Prostate gland (tissue), 2 donors: Measurements from ENCODE around the gene FGFRL1.

Experiments used
- POLR2AphosphoS5 ChIP-seq: sonication (generic); formaldehyde crosslinking; IDR thresholded peaks from one replicate; pipeline ENCODE4 v1.6.1; 2017; ENCODE audit warnings: antibody characterized with exemption
- TF ChIP-seq, protein P1 (sequence below), 4 experiments: fragments of 200-600 bp in 2 of 4; fragments of 450-650 bp in 2 of 4; sonication (generic) in 2 of 4; IDR thresholded peaks; 1 replicate in 3 of 4; 2 replicates in 1 of 4; pipeline ENCODE4 v1.5.1; 2016 to 2019; ENCODE audit warnings: antibody characterized with exemption in 4 of 4, mild to moderate bottlenecking in 2 of 4, moderate library complexity in 2 of 4

DNA sequence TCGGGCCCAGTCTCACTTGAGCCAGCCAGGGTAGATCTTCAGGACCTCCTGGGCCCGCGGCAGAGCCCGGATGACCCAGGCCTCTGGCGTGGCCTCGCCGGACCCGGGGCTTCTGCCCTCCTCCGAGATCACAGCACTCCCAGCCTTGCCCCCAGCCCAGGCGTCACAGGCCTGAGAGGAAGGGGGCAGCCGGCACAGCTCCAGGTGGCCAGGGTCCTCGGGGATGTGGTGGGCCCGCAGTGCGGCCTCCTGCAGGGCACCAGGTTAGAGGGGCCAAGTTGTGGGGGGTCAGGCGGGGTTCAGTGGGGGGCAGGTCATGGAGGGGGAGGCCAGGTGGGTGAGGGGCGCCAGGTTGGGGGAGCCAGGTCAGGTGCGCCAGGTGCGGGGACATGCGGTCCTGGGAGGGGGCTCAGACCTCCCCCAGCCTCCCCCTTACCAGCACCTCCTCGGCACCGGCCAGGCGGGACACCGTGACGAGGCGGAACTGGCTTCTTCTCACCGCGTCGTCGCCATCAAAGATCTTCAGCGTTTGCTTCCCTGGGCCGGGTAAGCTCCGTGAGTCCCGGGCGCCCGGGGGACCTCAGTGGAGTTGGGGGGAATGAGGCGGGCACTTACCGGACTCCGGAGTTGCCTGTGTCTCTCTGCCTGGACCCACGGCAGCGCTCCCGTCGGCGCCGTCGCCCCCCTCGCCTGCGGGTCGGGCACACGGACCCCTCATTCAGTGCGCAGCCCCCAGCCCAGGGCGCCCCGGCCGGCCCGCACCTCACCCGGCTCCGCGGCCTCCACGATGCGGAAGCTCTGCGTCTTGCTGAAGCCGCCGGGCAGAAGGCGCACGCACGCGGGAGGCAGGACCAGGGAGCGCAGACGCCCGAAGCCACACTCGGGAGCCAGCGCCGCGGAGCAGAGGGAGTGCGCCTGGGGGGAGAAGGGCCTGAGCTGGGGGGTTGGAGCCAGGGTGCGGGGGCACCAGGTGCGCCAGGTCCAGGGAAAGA lies 44.0 kb upstream of the FGFRL1 start:
- TF ChIP-seq, protein P1, sequence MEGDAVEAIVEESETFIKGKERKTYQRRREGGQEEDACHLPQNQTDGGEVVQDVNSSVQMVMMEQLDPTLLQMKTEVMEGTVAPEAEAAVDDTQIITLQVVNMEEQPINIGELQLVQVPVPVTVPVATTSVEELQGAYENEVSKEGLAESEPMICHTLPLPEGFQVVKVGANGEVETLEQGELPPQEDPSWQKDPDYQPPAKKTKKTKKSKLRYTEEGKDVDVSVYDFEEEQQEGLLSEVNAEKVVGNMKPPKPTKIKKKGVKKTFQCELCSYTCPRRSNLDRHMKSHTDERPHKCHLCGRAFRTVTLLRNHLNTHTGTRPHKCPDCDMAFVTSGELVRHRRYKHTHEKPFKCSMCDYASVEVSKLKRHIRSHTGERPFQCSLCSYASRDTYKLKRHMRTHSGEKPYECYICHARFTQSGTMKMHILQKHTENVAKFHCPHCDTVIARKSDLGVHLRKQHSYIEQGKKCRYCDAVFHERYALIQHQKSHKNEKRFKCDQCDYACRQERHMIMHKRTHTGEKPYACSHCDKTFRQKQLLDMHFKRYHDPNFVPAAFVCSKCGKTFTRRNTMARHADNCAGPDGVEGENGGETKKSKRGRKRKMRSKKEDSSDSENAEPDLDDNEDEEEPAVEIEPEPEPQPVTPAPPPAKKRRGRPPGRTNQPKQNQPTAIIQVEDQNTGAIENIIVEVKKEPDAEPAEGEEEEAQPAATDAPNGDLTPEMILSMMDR (IDR thresholded peaks at IDR 0.05), result no peak
- no peak for TF ChIP-seq POLR2AphosphoS5
